Keratinocyte (primary cell): Measurements from ENCODE around the gene GNA15. TPM values are rescaled to one million over a fixed set of nuclear protein-coding genes. Genes with fewer than 3 reads are reported as not detected.

Experiments
- DNase-seq: peaks from one replicate; pipeline ENCODE4 v3.0.0-alpha.2; 2011; ENCODE audit warnings: low read depth, missing footprints, low spot score
- FAIRE-seq: peaks from 2 replicates; lab custom pipeline; 2011; peaks lifted over from hg19 to GRCh38; lab: Jason Lieb, UNC
- H2AFZ ChIP-seq: 2 replicates; pipeline ENCODE4 v1.6.0; 2012; ENCODE audit warnings: low read length, control low read depth, inconsistent platforms; ENCODE audit not compliant: control insufficient read depth
- H3K27ac ChIP-seq: 2 replicates; pipeline ENCODE4 v1.5.1; 2011; ENCODE audit warnings: low read length; ENCODE audit not compliant: control insufficient read depth, insufficient read depth
- H3K27me3 ChIP-seq: 3 replicates; pipeline ENCODE4 v1.6.0; 2011; ENCODE audit warnings: low read length; ENCODE audit not compliant: control insufficient read depth, insufficient read depth; ENCODE audit errors: extremely low read depth
- H3K36me3 ChIP-seq, 2 experiments: 2 replicates in 1 of 2; 3 replicates in 1 of 2; pipeline ENCODE4 v1.5.1; 2011; ENCODE audit warnings: low read length in 2 of 2, mild to moderate bottlenecking in 1 of 2; ENCODE audit not compliant: control insufficient read depth in 2 of 2, insufficient read depth in 2 of 2; ENCODE audit errors: extremely low read depth in 1 of 2
- H3K4me1 ChIP-seq: 3 replicates; pipeline ENCODE4 v1.5.1; 2011; ENCODE audit warnings: low read length; ENCODE audit not compliant: control insufficient read depth, insufficient read depth; ENCODE audit errors: extremely low read depth
- H3K4me2 ChIP-seq: 3 replicates; pipeline ENCODE4 v1.6.0; 2011; ENCODE audit warnings: low read depth, low read length; ENCODE audit not compliant: control insufficient read depth, insufficient read depth; ENCODE audit errors: extremely low read depth
- H3K4me3 ChIP-seq, 3 experiments: fragments of 200-600 bp in 1 of 3; sonication (generic) in 1 of 3; 2 replicates in 2 of 3; 3 replicates in 1 of 3; pipeline ENCODE4 v1.5.1; 2011 to 2016; ENCODE audit warnings: low read length in 3 of 3, mild to moderate bottlenecking in 3 of 3, control low read depth in 2 of 3, inconsistent platforms in 1 of 3, low read depth in 1 of 3, mixed read lengths in 1 of 3, mixed run types in 1 of 3, moderate library complexity in 1 of 3; ENCODE audit not compliant: control insufficient read depth in 2 of 3, insufficient read depth in 2 of 3; ENCODE audit errors: extremely low read depth in 1 of 3
- H3K79me2 ChIP-seq: 2 replicates; pipeline ENCODE4 v1.6.0; 2012; ENCODE audit warnings: low read length; ENCODE audit not compliant: control insufficient read depth, insufficient read depth
- H3K9ac ChIP-seq: 3 replicates; pipeline ENCODE4 v1.6.0; 2011; ENCODE audit warnings: low read length; ENCODE audit not compliant: control insufficient read depth, insufficient read depth; ENCODE audit errors: extremely low read depth
- H3K9me1 ChIP-seq: 3 replicates; pipeline ENCODE4 v1.6.0; 2011; ENCODE audit warnings: low read length; ENCODE audit not compliant: control insufficient read depth, insufficient read depth; ENCODE audit errors: extremely low read depth
- H3K9me3 ChIP-seq: 2 replicates; pipeline ENCODE4 v1.5.1; 2012; ENCODE audit warnings: low read depth, low read length; ENCODE audit not compliant: control insufficient read depth
- H4K20me1 ChIP-seq: 3 replicates; pipeline ENCODE4 v1.6.0; 2011; ENCODE audit warnings: low read length; ENCODE audit not compliant: control insufficient read depth, insufficient read depth; ENCODE audit errors: extremely low read depth
- CTCF ChIP-seq, 3 experiments: IDR thresholded peaks in 1 of 3; conservative IDR thresholded peaks in 1 of 3; optimal IDR thresholded peaks in 1 of 3; 2 replicates in 2 of 3; 3 replicates in 1 of 3; pipeline versions ENCODE3 to v1.5.1; 2011; ENCODE audit warnings: low read length in 3 of 3, mild to moderate bottlenecking in 3 of 3, moderate library complexity in 2 of 3, control low read depth in 1 of 3, inconsistent platforms in 1 of 3; ENCODE audit not compliant: insufficient read depth in 2 of 3; ENCODE audit errors: extremely low read depth in 1 of 3
- EZH2 ChIP-seq: IDR thresholded peaks from one replicate; pipeline ENCODE4 v1.6.1; 2012; ENCODE audit warnings: inconsistent platforms, mild to moderate bottlenecking, low read length, moderate library complexity
- dilution Hi-C: fragments of 300-500 bp; cut with MboI; formaldehyde crosslinking; loops from one replicate; pipeline ENCODE4 v1.7.0; 2020; ENCODE audit warnings: low sequenced_read_pairs; ENCODE audit not compliant: extremely low pct_ligation_motif_present
- polyA plus RNA-seq, 5 experiments: library from polyadenylated mRNA; depleted of rRNA in 3 of 5; stranded (reverse) in 3 of 5; stranded (forward) in 1 of 5; unstranded in 1 of 5; fragments of >200 nt; gene quantifications; 1 replicate in 1 of 5; 2 replicates in 3 of 5; 3 replicates in 1 of 5; pipeline versions ENCODE4 v1.2.1 to v1.2.3, GENCODE V29; 2011 to 2012; ENCODE audit warnings: missing spikeins in 2 of 5, low read depth in 1 of 5, low replicate concordance in 1 of 5

GNA15 gene
- polyA plus RNA-seq, 1 donor (not counting 4 experiments of a cell fraction or from before 2014, with no cell fraction given), result 60.0 TPM

DNA sequence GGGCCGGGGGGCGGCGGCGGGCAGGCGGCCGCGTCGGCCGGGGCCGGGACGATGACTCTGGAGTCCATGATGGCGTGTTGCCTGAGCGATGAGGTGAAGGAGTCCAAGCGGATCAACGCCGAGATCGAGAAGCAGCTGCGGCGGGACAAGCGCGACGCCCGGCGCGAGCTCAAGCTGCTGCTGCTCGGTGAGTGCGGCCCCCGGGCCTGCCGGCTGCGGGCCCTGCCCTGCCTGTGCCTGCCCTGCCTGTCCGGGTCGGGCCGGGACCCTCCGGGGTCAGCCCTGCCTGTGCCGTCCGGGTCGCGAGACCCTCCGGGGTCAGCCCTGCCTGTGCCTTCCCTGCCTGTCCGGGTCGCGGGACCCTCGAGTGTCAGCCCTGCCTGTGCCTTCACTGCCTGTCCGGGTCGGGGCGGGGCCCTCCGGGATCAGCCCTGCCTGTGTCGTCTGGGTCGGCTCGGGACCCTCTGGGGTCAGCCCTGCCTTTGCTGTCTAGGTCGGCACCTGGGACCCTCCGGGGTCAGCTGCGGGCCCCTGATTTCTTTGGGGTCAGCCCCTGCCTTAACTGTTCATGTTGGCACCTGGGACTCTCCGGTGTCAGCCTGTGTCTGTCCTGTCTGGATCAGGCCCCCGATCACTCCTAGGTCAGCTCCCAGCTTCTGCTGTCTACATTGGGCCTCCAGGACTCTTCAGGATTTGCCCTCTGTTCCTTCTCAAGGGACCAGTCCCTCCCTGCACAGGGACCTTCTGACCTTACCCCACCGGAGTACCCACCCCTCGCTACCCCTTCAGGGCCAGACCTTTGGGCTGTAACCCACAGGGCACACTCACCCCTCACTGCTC lies 41.0 kb upstream of the GNA15 start:
- Histone ChIP-seq H3K27ac (peak overlapping the region; percentile 63), H4K20me1 (peaks cover 2% of the 10 kb centered on the region), H3K9me1 (no peaks in the 10 kb centered on the region), H3K9me3 (no peaks in the 10 kb centered on the region), H3K4me3 (peak overlapping the region; percentile 69 to 96 (median 86)), H3K79me2 (peaks cover 54% of the 10 kb centered on the region), H3K4me2 (peak overlapping the region; percentile 84), H3K4me1 (peaks cover 29% of the 10 kb centered on the region), H2AFZ (no peak overlapping the region), H3K9ac (peak overlapping the region; percentile 87), H3K36me3 (no peaks in the 10 kb centered on the region), H3K27me3 (no peaks in the 10 kb centered on the region)
- dilution Hi-C loops, result no loop called here
- DNase-seq (no peak), FAIRE-seq (no peak)
- no peak for TF ChIP-seq CTCF (optimal IDR thresholded peaks at IDR 0.05 in 1 of 3, IDR thresholded peaks at IDR 0.05 in 1 of 3, conservative IDR thresholded peaks at IDR 0.05 in 1 of 3; ENCODE audit: extremely low read depth in 1 of 3, insufficient read depth in 2 of 3, low read length in 3 of 3)
- no peak for TF ChIP-seq EZH2

GRCh38 chr19:3095441-3096191 lies 40.2 kb upstream of the GNA15 start:
- no peak overlapping the region for H2AFZ ChIP-seq
- no peaks in the 10 kb centered on the region for H3K27me3 ChIP-seq
- peaks cover 3% of the 10 kb centered on the region for H4K20me1 ChIP-seq
- peak overlapping the region; percentile 84 for H3K4me2 ChIP-seq
- dilution Hi-C loops, result no loop called here
- peaks cover 29% of the 10 kb centered on the region for H3K4me1 ChIP-seq
- peaks cover 62% of the 10 kb centered on the region for H3K79me2 ChIP-seq
- DNase-seq, result no peak
- peak overlapping the region; percentile 87 for H3K9ac ChIP-seq
- no peak for FAIRE-seq
- no peaks in the 10 kb centered on the region for H3K9me3 ChIP-seq
- H3K27ac ChIP-seq, result peak overlapping the region; percentile 63
- no peaks in the 10 kb centered on the region for H3K9me1 ChIP-seq
- peak overlapping the region; percentile 69 to 96 (median 86) for H3K4me3 ChIP-seq
- H3K36me3 ChIP-seq, result no peaks in the 10 kb centered on the region
- no peak for TF ChIP-seq EZH2
- no peak for TF ChIP-seq CTCF (optimal IDR thresholded peaks at IDR 0.05 in 1 of 3, IDR thresholded peaks at IDR 0.05 in 1 of 3, conservative IDR thresholded peaks at IDR 0.05 in 1 of 3; ENCODE audit: extremely low read depth in 1 of 3, insufficient read depth in 2 of 3, low read length in 3 of 3)
